Lower lobe of right lung (tissue), 2 donors: ENCODE measurements around the gene DLL4. TPM values are rescaled to one million over a fixed set of nuclear protein-coding genes. Genes with fewer than 3 reads are reported as not detected.
A peak's percentile ranks its signal among the peaks of the same experiment; 100 is the strongest.

ENCODE experiments used
- ATAC-seq, 2 donors: fragments of 200-7000 bp; cut with Tn5 transposase; one replicate each; pipeline ENCODE4 v1.9.1; 2020 to 2022; ENCODE audit warnings: mild to moderate bottlenecking in 2 of 2, moderate library complexity in 2 of 2
- DNase-seq: peaks from one replicate; pipeline ENCODE4 v3.0.0-alpha.2; 2020
- H3K27ac ChIP-seq: fragments of 200-600 bp; one replicate; pipeline ENCODE4 v1.8.0; 2022
- H3K27me3 ChIP-seq: fragments of 200-600 bp; one replicate; pipeline ENCODE4 v1.8.0; 2022; ENCODE audit warnings: low read depth
- H3K36me3 ChIP-seq: fragments of 200-600 bp; one replicate; pipeline ENCODE4 v1.8.0; 2022; ENCODE audit warnings: mild to moderate bottlenecking
- H3K4me1 ChIP-seq: fragments of 200-600 bp; one replicate; pipeline ENCODE4 v1.8.0; 2022
- H3K4me3 ChIP-seq: fragments of 200-600 bp; one replicate; pipeline ENCODE4 v1.8.0; 2022; ENCODE audit warnings: mild to moderate bottlenecking
- H3K9me3 ChIP-seq: fragments of 200-600 bp; one replicate; pipeline ENCODE4 v1.8.0; 2022
- CTCF ChIP-seq: fragments of 200-600 bp; IDR thresholded peaks from one replicate; pipeline ENCODE4 v1.8.0; 2022; ENCODE audit warnings: antibody characterized with exemption, mild to moderate bottlenecking
- intact Hi-C: fragments of 100-400 bp; cut with DNase I; formaldehyde crosslinking; loops from one replicate; pipeline ENCODE4 v1.11.0; 2022
- total RNA-seq: library from RNA; stranded (reverse); fragmentation: NEBNext Ultra II Directional; extraction: Animal tissue kit (Norgen Biotek cat#: 25700); gene quantifications from one replicate; pipeline ENCODE4 v1.2.1, GENCODE V29; 2021
- donor health status: DM: no; HTN: yes; CAD: no; lungs with severe emphysema.

The DLL4 gene
- total RNA-seq, 1 donor from 2014 or later, result 21.3 TPM

DNA sequence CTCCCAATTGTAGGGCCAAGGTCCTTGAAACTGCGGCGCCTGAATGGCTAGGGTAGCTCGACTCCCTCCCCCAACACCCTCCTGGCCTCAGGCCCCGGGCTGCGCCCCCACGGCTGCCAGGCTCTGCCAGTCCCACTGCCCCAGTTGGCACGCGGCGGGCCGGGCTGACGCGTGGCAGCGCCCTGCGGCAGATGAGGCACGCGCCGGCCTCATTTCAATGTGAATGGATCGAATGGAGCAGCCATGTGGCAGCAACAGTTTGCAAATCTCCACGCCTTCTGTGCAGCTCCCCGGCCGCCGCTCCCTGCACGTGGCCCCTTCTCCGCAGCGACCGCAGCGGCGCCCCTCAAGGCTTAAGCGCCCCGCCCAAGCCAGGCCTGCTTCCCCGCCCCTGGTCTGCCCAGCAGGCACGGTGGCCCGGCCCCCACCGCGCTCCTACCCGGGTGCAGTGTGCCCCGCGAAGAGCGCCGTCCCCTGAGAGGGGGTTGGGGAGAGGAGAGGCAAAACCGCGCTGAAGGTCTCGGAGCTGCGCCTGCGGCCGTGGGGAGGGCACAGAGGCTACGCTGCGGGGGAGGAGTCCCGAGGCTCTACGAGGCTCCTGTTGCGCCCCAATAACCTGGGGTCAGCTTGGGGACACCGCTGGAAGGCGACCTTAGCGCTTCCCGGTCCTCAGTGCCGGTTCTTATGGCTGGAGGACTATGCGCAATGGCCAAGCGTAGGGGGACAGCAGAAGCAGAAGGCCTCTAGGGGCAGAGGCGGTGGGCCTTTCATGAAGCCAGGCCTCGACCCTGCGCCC is 3.1 kb upstream of the DLL4 start:
- no peak for ATAC-seq
- Histone ChIP-seq H3K4me3 (peak overlapping the region; percentile 30), H3K27ac (no peak overlapping the region), H3K9me3 (no peaks in the 10 kb centered on the region), H3K27me3 (peaks cover 58% of the 10 kb centered on the region), H3K36me3 (no peaks in the 10 kb centered on the region), H3K4me1 (peaks cover 57% of the 10 kb centered on the region)
- intact Hi-C loops, result no loop called here
- DNase-seq, result no peak
- TF ChIP-seq CTCF, result no peak

DNA sequence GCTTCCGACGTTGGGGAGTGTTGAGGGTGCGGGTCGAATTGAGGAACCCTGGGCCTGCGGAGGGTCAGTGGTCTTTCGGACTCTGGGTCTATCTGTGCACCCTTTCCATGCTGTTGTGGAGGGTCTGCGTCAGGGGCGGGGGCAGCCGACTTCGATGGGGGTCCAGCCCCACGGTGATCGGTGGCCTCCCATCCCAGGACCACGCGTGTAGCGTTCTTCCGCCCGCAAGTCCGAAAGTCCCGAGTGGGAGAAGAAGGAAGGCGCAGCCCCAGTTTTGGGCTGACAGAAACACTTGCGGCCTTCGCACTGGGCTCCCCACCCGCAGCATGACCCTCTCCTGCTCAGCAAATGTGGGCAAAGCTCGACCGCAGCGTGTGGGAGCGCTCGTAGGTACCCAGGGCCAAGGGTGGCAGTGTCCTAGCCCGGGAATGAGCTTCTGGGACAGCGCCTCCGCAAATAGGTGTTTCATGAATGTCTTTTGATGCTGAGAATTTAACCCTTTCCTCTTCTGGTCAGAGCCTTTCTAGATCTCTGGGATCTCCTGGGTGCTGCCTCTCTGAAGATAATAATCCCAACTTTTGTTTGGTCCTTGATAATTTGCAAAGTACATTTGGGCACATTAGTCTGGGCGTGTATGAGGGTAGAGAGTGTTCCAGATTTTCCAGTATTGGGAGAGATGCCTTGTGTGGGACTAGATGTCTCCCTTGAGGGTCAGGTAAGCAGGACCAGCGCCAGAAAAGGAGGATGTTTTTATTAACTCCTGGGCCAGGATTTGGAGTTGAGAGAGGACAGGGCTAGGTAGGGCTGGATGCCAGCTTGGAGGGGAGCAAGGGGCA is 2.3 kb upstream of the DLL4 start:
- no peak overlapping the region for H3K4me3 ChIP-seq
- H3K27me3 ChIP-seq, result peaks cover 66% of the 10 kb centered on the region
- no peak overlapping the region for H3K27ac ChIP-seq
- no peak for ATAC-seq
- DNase-seq, result no peak
- no peaks in the 10 kb centered on the region for H3K9me3 ChIP-seq
- H3K36me3 ChIP-seq, result no peaks in the 10 kb centered on the region
- no peak for TF ChIP-seq CTCF
- intact Hi-C loops, result no loop called here
- peaks cover 65% of the 10 kb centered on the region for H3K4me1 ChIP-seq

GRCh38 chr15:40927495-40927872 is 1.7 kb upstream of the DLL4 start:
- Histone ChIP-seq H3K4me1 (peaks cover 71% of the 10 kb centered on the region), H3K9me3 (no peaks in the 10 kb centered on the region), H3K27me3 (peaks cover 69% of the 10 kb centered on the region), H3K4me3 (peak overlapping the region; percentile 64), H3K27ac (no peak overlapping the region), H3K36me3 (no peaks in the 10 kb centered on the region)
- TF ChIP-seq CTCF, result no peak
- ATAC-seq, result no peak
- no peak for DNase-seq
- intact Hi-C loops, result no loop called here

DNA sequence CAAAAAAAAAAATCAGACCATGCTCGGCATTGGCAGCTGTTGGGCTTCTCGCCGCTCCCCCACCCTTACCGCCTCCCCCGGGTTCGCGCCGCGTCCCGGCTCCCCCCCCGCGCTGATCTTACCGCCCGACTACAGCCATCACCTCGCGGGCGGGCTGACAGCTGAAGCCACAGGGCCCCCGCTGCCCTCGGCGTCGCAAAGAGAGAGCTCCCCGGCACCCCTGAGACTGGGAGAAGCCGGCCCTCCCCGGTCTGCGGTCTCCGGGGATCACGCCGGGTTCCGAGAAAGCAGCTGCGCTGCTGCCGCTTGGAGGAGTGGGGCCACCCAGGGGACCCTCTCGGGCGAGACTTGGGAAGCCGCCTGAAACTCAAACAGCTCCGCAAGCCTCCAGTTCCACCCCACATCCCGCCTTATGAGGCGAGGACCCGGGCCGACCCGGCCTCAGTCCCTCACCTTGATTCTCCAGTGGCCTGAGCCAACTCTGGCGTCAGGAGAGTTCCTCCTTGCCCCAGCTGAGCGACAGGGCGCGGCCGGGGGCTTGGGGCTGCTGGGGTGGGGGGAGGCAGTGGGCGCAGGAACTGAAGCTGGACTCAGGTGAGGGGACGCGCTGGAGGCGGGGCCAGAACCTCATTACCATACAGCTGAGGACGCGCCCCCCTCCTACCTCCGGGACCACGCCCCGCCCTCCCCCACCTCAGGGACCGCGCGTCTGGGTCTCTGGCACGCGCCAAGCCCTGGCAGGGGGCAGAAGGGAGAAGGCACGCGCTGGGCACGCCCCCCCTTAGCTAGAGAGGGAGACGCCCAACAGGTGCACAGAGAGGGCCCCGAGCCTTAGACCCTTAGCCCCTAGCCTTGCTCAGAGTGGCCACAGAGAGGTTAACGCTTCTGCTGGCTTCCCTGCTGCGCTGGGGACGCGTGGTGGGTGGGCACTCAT is 1.0 kb upstream of the DLL4 start:
- Histone ChIP-seq H3K36me3 (no peaks in the 10 kb centered on the region), H3K9me3 (no peaks in the 10 kb centered on the region), H3K27me3 (peaks cover 69% of the 10 kb centered on the region), H3K27ac (peak overlapping the region; percentile 31), H3K4me1 (peaks cover 78% of the 10 kb centered on the region), H3K4me3 (peak overlapping the region; percentile 64)
- TF ChIP-seq CTCF, result no peak
- DNase-seq (no peak), ATAC-seq (peak; percentile 2 to 3)
- intact Hi-C loops, result no loop called here
